ENCODE data around the gene AP2B1.

- no peak for TF ChIP-seq CTCF (conservative IDR thresholded peaks at IDR 0.05)
- no peak for TF ChIP-seq ZFX (IDR thresholded peaks at IDR 0.05)
Observed at GRCh38 chr17:35545150-35545549, 42.0 kb upstream of the AP2B1 start.
